DOHH2 (cell line): ENCODE data around the gene SCNN1A.

Source experiments
- CTCF ChIP-seq: fragments of 200-600 bp; sonication (generic); IDR thresholded peaks from one replicate; pipeline ENCODE4 v1.5.1; 2014; ENCODE audit warnings: antibody characterized with exemption, mild to moderate bottlenecking, low read depth, low read length; ENCODE audit not compliant: poor library complexity, severe bottlenecking
- EZH2phosphoT487 ChIP-seq: fragments of 200-600 bp; sonication (generic); IDR thresholded peaks from 2 replicates; pipeline ENCODE4 v1.6.1; 2017; ENCODE audit warnings: borderline replicate concordance, mild to moderate bottlenecking, antibody characterized with exemption, low read length, moderate library complexity, mixed read lengths

- TF ChIP-seq CTCF (no peak), EZH2phosphoT487 (no peak)
Observed at GRCh38 chr12:6356374-6356820, 19.0 kb downstream of the SCNN1A start.
